ENCODE data around the gene ANKRD13D. TPM values are rescaled to one million over a fixed set of nuclear protein-coding genes. Genes with fewer than 3 reads are reported as not detected.
"Not testable (repeated sequence)": the region's sequence is repeated elsewhere in the genome, so short reads cannot be mapped to it uniquely, and the experiment has no call there.

ANKRD13D gene
- polyA plus RNA-seq, 4 donors = 21.3 to 32.9 (median 27.4) TPM

DNA sequence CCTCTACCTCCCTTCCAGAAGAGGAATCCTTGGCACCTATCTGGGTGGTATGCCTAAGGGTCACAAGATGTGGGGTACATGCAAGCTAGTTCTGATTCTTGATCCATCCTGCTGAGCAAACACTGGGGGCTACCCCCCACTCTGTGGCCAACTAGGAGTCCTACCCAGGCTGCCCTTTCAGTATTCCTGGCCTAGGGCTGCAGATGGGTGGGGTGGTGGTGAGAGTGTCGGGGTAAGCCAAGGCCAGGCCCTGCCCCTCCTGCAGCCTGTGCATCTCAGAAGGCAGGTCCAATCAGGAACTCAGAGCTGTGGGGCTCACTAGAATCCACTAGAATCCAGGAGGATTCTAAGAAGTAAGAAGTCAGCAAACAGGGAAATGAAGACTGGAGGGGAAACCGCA is 25.1 kb downstream of the ANKRD13D start:
- no peak for DNase-seq (ENCODE audit: low read depth in 4 of 4, low spot score in 3 of 4)

DNA sequence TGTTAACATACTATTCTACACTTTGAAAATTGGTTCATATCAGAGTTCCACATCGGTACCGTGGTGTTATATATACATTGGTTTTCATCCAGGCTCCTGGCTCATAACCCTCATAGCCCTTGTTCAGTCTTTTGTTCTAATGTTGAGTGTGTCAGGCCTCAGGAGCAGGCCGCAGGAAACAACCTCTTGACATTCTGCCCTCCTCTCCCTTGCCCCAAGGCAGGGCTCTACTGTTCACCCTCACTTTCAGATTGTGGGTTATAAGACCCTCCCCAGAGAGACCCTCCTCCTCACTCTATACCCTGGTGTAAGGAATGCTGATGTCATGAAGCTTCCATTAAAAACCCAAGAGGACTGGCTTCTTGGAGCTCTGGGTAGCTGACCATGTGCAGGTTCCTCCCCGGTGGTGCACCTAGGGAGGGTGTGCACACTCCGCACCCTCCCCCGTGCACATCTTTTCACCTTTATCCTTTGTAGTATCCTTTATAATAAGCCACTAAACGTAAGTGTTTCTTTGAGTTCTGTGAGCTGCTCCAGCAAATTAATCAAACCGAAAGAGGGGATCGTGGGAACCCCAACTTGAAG is 26.3 kb downstream of the ANKRD13D start:
- DNase-seq (ENCODE audit: low read depth in 4 of 4, low spot score in 3 of 4) = no peak

DNA sequence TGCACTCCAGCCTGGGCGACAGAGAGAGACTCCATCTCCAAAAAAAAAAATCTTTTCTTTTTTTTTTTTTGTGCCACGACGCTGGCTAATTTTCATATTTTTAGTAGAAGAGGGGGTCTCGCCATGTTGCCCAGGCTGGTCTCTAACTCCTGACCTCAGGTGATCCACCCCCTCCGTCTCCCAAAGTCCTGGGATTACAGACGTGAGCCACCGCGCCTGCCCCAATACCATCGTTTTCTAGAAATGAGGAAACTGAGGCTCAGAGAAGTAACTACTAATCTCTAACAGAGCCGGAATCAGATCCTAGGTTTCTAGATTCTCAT is 27.7 kb downstream of the ANKRD13D start:
- DNase-seq (ENCODE audit: low read depth in 4 of 4, low spot score in 3 of 4) = no peak

DNA sequence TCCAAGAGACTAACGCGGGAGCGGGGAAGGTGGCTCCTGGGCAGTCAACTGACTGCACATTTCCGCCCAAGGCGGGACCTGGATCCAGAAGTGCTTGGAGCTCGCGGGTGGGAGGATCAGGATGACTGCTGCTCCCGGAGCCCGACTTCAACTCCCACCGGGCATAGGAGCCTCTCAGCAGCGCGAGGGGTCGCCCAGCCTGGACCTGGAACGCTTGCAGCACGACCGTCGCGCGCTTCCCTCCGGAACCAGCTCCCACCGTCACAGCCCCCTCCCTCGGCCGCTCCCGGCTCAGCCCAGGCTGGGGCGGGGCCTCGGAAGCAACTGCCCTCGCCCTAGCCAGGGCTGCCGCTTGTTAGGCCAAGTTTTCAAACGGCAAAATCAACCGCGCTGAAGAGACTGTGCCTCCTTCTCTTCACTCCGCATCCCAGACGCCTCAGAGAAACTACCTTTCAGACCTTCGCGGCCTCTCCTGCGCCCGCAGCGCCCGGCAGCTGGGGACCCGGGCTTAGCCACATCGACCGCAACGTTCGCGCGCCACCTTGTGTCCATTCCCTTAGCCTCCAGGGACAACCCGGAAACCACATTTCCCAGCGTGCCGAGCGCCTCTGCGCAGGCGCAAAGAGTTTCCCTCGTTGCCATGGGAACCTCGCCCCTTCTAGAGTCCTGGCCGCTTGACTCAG is 28.2 kb downstream of the ANKRD13D start:
- peak; percentile 96 to 98 (median 97) for DNase-seq (ENCODE audit: low read depth in 4 of 4, low spot score in 3 of 4)

DNA sequence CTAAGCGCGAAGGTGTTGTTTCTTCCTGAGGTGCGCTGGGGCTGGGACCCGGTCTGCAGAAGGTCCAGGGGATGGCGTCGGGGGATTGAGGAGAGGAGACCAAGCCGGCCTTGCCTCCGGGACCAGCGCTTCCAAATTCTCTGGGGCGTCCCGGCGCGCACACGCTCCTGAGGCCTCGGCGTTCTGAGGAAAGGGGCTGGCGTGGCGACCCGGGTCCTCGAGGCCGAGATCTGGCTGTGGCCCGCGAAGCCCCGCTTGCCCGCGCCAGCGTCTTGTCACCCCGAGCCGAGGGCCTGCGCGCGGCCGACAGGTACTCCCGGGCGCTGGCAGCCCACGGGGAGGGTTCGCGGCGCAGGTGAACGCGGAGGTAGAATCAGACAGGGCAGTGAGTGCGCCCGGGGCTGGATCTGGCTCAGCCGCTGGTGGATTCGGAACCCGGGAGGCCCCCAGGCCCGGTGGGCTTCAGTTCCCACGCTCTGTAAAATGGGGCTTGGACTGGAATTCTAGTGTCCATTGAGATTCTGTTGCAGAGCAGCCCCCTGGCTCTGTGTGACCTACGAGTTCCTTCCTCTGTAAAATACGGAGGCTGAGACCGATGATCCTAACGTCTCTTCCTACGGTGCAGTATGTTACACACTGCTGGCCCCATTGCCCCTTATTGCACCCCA is 28.9 kb downstream of the ANKRD13D start:
- DNase-seq (ENCODE audit: low read depth in 4 of 4, low spot score in 3 of 4) = no peak

DNA sequence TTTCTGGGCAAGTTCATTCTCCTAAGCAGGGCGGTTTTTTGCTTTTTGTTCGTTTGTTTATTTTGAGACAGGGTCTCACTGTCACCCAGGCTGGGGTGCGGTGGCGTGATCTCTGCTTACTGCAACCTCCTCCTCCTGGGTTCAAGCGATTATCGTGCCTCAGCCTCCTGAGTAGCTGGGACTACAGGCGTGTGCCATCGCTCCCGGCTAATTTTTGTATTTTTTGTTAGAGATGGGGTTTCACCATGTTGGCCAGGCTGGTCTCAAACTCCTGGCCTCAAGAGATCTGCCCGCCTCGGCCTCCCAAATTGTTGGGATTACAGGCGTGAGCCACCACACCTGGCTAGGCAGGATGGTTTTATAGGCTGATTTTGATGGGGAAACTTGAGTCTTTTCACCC is 29.8 kb downstream of the ANKRD13D start:
- not testable (repeated sequence) for DNase-seq (ENCODE audit: low read depth in 4 of 4, low spot score in 3 of 4)

DNA sequence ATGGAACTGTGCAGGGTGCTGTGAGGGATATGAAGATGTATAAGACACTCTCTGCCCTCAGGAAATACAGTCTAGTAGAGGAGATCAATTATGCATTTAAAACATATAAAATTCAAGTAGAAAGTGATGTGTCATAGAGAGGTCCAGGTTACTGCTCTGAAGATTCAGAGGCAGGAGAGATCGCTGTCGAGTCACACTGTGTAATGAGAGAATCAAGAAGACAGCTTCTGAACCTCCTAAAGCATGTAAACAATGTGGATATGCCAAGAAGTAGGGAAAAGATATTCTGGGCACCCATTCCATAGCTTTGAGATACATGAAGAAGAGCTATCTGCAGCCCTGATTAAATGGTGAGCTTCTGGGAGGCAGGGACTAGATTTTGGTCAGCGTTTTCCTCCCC is 30.9 kb downstream of the ANKRD13D start:
- no peak for DNase-seq (ENCODE audit: low read depth in 4 of 4, low spot score in 3 of 4)

DNA sequence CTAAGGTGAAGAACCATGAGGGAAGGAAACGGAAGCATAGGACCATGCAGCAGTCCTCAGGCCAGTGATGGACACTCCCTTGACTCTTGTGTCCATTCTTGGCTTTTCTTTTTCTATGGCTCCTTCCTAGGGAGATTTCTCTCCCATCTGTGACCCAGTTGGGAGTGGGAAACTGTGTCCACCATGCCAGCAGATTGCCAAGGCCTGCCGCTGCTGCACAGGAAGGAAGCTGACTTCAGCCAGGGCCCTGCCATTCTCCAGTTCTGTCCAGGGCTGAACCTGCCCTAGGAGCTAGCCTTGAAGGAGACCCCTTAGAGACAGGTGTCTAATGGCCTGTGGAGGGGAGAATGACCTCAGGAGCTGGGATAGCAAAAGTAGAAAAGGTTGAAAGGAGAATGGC is 31.6 kb downstream of the ANKRD13D start:
- DNase-seq (ENCODE audit: low read depth in 4 of 4, low spot score in 3 of 4) = no peak

DNA sequence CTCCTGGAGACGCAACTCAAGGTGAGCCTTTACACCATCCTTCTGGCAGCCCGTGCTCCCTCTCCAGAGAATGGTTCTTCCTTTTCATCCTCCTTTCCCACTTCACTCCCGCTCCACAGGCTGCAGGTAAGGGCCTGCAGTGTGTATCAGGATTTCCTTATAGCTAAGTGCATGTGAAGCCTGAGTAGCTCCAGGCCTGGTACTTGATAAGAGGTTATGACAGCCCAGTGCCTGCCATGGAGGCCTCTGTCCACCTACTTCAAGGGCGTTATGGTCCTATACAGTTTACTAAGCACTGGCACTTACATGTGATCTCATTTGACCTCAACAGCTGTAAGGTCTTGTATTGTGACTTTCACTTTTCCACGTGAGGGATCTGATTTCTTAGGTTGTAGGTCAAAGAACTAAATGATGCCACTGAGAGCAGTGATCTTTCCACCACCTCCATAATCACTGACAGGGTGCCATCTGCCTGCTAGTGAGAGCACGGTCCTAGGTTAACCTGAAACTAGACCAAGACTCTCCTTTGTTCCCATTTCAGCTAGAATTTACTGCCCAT is 32.3 kb downstream of the ANKRD13D start:
- DNase-seq (ENCODE audit: low read depth in 4 of 4, low spot score in 3 of 4) = no peak

DNA sequence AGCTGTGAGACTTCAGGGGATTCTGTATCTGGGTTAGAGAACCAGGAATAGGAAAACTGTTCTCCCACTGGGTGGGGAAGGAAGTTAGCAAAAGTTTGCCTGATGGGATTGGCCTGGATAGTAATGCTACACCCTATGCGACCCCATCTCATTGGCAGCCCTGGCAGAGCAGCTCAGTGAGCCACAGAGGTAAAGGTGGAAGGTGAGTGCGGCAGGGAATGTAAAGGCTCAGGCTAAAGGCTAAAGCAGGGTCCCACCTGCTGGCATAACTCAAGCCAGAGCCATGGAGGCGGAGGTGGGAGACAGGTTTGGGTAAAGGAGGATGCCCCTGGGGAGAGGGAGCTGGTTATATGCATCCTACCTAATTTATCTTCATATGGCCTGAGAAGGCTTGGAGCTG is 32.9 kb downstream of the ANKRD13D start:
- no peak for DNase-seq (ENCODE audit: low read depth in 4 of 4, low spot score in 3 of 4)

DNA sequence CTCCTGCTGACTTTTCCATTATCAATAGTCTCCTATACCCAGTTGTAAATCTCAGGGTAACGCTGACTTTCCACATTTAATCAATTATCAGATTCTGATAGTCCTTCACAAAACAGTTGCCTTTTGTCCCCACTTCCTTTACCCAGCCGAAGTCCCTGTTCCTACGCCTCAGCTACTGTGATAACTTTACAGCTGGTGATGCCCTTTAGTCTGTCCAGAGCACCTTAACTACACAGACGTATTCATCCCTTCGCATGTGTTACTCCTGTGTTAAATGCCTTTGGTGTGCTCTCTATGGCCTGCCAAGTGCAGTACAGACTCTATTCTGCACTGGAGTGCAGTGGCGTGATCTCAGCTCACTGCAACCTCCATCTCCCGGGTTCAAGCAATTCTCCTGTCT is 34.4 kb downstream of the ANKRD13D start:
- DNase-seq (ENCODE audit: low read depth in 4 of 4, low spot score in 3 of 4) = no peak

DNA sequence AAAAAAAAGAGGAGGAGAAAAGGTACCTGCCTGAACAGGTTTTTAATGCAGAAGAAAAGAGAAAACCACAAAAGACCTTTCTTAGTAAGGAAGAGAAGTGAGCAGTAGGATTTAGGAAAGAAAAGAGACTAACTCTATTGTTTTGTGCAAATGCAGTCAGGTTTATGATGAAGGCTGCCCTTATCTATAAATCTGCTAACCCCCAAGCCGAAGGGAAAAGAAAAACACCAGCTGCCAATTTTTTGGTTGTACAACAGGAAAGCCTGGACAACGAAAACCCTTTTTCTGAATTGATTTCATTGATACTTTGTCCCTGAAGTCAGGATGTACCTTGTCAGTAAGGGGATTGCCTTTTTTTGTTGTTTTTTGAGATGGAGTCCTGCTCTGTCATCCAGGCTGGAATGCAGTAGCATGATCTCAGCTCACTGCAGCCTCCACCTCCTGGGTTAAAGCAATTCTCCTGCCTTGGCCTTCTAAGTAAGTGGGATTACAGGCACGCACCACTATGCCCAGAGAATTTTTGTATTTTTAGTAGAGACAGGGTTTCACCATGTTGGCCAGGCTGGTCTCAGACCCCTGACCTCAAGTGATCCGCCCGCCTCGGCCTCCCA is 43.1 kb downstream of the ANKRD13D start:
- no peak for DNase-seq (ENCODE audit: low read depth in 4 of 4, low spot score in 3 of 4)

DNA sequence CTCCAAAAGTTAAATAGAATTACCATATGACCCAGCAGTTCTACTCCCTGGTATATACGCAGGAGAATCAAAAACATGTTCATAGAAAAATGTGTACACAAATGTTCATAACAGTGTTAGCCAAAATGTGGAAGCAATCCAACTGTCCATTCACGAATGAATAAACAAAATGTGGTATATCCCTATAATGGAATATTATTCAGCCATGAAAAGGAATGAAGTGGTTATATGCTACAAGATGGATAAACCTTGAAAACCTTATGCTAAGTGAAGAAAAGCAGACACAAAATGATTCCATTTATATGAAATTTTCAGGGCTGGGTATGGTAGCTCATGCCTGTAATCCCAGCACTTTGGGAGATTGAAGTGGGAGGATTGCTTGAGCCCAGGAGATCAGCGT is 48.2 kb downstream of the ANKRD13D start:
- no peak for DNase-seq (ENCODE audit: low read depth in 4 of 4, low spot score in 3 of 4)

DNA sequence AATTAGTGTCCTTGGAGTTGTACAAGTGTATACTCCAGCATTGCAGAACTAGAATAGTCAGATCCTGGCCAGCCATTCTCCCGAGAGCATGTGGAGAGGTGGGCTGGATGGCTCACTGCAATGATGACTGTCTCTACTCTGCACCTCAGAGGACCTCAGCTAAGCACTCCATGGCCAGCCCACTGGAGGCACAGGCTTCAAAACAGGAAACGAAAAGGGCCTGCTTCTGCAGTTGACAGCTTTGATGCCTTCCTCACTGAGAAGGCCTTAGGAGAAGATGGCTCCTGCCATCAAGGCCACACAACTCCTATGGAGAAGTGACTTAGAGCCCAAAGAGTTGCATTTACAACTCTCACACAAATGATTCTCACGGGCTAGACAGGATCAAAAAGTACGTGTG is 55.2 kb downstream of the ANKRD13D start:
- DNase-seq (ENCODE audit: low read depth in 4 of 4, low spot score in 3 of 4) = no peak

DNA sequence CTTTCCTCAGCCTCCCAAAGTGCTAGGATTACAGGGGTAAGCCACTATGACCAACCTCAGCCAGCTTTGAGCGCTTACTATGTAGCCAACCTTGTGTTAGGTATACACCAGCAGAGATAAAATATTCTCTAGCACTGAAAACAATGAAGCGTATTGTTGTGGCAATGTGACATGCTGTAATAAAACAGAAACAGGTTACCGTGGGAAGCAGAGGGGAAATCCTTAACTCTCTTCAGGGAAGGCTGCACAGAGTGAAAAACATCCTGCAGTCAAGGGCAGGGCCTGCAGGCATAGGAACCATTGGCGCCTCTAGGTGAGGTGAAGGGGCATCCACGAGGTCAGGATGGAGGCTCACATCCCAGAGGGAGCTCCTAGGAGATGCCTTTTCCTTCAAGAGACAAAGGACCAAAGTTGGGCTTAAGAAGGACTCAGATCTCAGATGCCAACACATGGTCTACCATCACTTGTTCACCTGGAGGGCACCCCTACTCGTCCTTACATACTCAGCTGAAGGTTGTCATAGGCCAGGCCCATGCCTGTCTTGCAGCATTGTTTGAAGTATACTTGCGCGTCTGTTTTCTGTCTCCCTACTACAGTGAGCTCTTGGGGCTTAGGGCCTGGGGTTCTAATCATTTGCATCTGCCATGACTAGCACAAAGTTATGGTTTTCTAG is 56.3 kb downstream of the ANKRD13D start:
- no peak for DNase-seq (ENCODE audit: low read depth in 4 of 4, low spot score in 3 of 4)

DNA sequence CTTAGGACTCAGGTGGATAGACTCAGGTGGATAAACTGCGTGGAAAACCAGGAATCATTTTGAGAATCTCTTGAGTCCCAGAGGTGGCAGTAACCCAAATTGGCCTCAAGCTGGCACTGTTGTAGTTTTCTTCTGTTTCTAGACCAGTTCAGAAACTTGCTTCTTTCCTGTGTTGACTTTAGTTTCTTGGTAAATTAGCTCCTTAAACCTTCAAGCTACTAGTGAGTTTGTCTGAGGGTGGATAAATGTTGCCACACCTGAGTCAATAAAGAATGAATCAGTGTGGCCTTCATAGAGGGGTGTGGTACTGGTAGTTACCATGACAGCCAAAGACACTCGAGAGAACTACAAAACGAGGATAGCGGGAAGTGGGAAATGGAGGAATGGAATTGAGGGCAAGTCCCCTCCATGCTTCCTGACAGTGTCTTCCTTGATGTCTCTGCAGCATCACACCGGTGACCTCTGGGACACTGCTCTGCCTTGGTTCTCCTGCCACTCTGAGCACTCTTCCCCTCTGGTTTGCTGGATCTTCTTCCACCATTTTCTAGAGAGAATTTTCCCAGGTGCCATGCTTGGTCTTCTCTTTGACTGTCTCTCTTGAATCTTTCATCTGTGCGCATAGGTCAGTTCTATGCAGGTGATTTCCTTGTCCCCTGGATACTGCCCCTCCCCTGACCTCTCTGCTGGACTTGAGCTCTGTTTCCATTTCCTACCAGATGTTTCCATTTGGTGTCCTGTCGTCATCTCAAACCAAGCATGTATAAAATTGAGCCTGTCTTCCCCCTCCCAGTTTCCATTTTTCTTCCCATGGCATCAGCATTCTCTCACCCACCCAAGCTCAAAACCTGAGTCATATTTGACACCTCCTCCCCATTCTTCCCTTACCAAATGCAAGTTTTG is 57.1 kb downstream of the ANKRD13D start:
- DNase-seq (ENCODE audit: low read depth in 4 of 4, low spot score in 3 of 4) = no peak

DNA sequence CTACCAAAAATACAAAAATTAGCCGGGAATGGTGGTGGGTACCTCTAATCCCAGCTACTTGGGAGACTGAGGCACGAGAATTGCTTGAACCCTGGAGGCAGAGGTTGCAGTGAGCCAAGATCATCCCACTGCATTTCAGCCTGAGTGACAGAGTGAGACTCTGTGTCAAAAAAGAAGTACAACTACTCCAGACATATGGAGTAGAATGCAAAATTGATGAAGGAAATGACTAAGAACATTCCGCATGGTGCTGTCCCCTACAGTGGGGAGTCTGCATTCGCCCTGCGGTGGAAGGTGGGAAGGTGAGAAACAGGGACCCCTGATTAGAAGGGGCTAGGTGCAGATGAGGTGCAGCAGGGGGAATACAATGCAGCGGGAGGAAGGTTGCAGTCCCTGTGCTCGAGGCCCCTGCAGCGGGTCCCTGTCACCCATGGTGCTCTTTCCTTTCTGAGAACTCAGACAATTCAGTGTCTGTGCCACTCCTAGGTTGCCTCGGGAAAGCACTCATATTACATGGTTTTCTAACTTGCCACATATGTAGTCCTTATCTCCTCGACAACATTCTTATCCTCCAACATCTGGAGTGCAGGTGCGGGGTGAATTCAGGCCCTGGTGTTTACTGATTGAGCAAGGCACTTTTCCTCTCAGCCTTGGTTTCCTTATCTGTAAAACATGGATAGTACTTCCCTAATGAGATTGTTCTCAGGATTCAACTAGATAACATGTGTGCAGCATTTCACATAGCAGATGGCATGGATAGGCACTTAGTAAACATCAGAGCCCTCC is 59.1 kb downstream of the ANKRD13D start:
- no peak for DNase-seq (ENCODE audit: low read depth in 4 of 4, low spot score in 3 of 4)

DNA sequence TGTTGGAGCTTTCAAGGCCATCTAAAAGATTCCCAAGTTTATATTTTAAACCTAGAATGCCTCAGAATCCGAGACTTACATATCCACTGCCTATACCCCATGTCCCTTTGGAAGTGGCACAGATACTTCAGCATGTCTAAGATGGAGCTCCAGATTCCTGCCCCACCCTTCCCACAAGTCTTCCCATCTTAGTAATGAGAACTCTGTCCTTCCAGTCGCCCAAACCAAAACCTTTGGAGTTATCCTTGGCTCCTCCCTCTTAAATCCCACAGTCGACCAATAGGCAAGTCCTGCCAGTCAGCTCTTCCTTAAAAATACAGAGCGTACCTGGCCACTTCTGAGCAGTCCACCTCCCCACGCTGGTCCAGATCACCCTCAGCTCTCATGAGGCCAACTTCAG is 59.9 kb downstream of the ANKRD13D start:
- DNase-seq (ENCODE audit: low read depth in 4 of 4, low spot score in 3 of 4) = no peak

DNA sequence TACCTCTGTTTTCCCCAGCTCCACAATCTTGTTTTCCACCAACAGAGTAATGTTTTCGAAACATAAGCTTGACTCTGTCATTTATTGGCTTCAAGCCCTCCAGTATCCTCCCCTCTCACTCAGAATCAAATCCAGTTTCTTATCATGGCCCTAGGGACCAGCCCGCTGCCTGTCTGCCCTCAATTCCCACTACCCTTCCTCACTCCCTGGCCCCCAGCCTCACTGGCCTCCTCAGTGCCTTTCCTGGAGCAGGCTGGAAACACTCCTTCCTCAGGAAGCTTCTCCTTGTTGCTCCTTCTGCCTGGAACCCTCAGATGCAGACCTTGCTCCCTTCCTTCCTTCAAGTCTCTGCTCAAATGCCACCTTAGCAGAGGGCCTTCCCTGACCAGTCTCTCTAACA is 60.4 kb downstream of the ANKRD13D start:
- DNase-seq (ENCODE audit: low read depth in 4 of 4, low spot score in 3 of 4) = no peak
